ENCODE measurements around the gene MTHFSD.

GRCh38 chr16:86495357-86495701 is 59.7 kb downstream of the MTHFSD start:
- TF ChIP-seq CTCF (IDR thresholded peaks at IDR 0.05 in 8 of 11, conservative IDR thresholded peaks at IDR 0.05 in 3 of 11) (no peak), POLR2AphosphoS5 (IDR thresholded peaks at IDR 0.05) (no peak)

Measured in spleen (tissue), 7 donors.